GM12878 (cell line): Measurements from ENCODE around the gene SPATA2. TPM values are rescaled to one million over a fixed set of nuclear protein-coding genes. Genes with fewer than 3 reads are reported as not detected.

ENCODE experiments used
- ATAC-seq: fragments of 200-7000 bp; cut with Tn5 transposase; 3 replicates; pipeline ENCODE4 v1.9.1; 2020; ENCODE audit warnings: mild to moderate bottlenecking, moderate library complexity
- BruUV-seq: library from RNA; stranded (reverse); fragments of 400-500 nt; replicated peaks from 2 replicates; lab custom pipeline; 2021; lab: Mats Ljungman, UMichigan
- CTCF ChIA-PET: fragments of 300-600 bp; sonication (Branson Sonifier 250); formaldehyde crosslinking; extraction: SDS; loops from one replicate; lab custom pipeline; 2021; ENCODE audit warnings: inconsistent platforms; lab: Yijun Ruan, JAX
- POLR2A ChIA-PET: fragments of 350-600 bp; formaldehyde crosslinking; extraction: SDS; loops from one replicate; lab custom pipeline; 2021; ENCODE audit warnings: inconsistent platforms; lab: Charles Lee
- RAD21 ChIA-PET: fragments of 300-600 bp; sonication (Branson Sonifier 250); formaldehyde crosslinking; loops from one replicate; lab custom pipeline; 2023; ENCODE audit warnings: antibody characterized with exemption; ENCODE audit not compliant: unreplicated experiment; lab: Charles Lee
- SMC1A ChIA-PET: fragments of 300-600 bp; sonication (Branson Sonifier 250); formaldehyde crosslinking; loops from one replicate; lab custom pipeline; 2023; ENCODE audit not compliant: unreplicated experiment, uncharacterized antibody; lab: Charles Lee
- DNase-seq: peaks from one replicate; pipeline ENCODE4 v3.0.0-alpha.2; 2011; ENCODE audit warnings: low read depth, low spot score
- FAIRE-seq: peaks from 3 replicates; lab custom pipeline; 2011; peaks lifted over from hg19 to GRCh38; lab: Jason Lieb, UNC
- H2AFZ ChIP-seq: 2 replicates; pipeline ENCODE4 v1.6.0; 2011; ENCODE audit warnings: low read depth, low read length, control low read depth; ENCODE audit not compliant: control insufficient read depth
- H3K27ac ChIP-seq: 2 replicates; pipeline ENCODE4 v1.5.1; 2011; ENCODE audit warnings: control low read depth; ENCODE audit not compliant: control insufficient read depth, insufficient read depth
- H3K27me3 ChIP-seq, 2 experiments: replicated peaks in 1 of 2; 2 replicates each; pipeline versions ENCODE4 v1.6.0 to v1.6.1; 2011; ENCODE audit warnings: low read length in 1 of 2; ENCODE audit not compliant: control insufficient read depth in 2 of 2, insufficient read depth in 2 of 2
- H3K36me3 ChIP-seq, 2 experiments: 2 replicates each; pipeline ENCODE4 v1.5.1; 2011; ENCODE audit warnings: low read length in 1 of 2; ENCODE audit not compliant: control insufficient read depth in 2 of 2, insufficient read depth in 2 of 2
- H3K4me1 ChIP-seq: 2 replicates; pipeline ENCODE4 v1.6.1; 2011; ENCODE audit warnings: mild to moderate bottlenecking, low read length, moderate library complexity, mixed read lengths; ENCODE audit not compliant: control insufficient read depth, insufficient read depth
- H3K4me2 ChIP-seq: 2 replicates; pipeline ENCODE4 v1.6.0; 2011; ENCODE audit warnings: control low read depth; ENCODE audit not compliant: control insufficient read depth, insufficient read depth
- H3K4me3 ChIP-seq: fragments of 200-600 bp; sonication (generic); 2 replicates; pipeline ENCODE4 v1.5.1; 2016
- H3K79me2 ChIP-seq: 2 replicates; pipeline ENCODE4 v1.6.0; 2011; ENCODE audit warnings: low read length; ENCODE audit not compliant: control insufficient read depth, insufficient read depth
- H3K9ac ChIP-seq: 2 replicates; pipeline ENCODE4 v1.8.0; 2011; ENCODE audit warnings: low read length, control low read depth, mixed read lengths; ENCODE audit not compliant: control insufficient read depth, insufficient read depth
- H3K9me3 ChIP-seq: replicated peaks from 3 replicates; pipeline ENCODE4 v1.5.1; 2011; ENCODE audit warnings: mild to moderate bottlenecking, low read length; ENCODE audit not compliant: control insufficient read depth, insufficient read depth
- H4K20me1 ChIP-seq: 2 replicates; pipeline ENCODE4 v1.6.0; 2011; ENCODE audit not compliant: control insufficient read depth, insufficient read depth
- BCL3 ChIP-seq: IDR thresholded peaks from 2 replicates; pipeline ENCODE4 v1.6.1; 2011; ENCODE audit warnings: borderline replicate concordance, low read depth, mild to moderate bottlenecking, moderate library complexity, low read length; ENCODE audit not compliant: insufficient read depth, poor library complexity, severe bottlenecking
- NFYA ChIP-seq: IDR thresholded peaks from 2 replicates; pipeline ENCODE4 v1.6.1; 2011; ENCODE audit warnings: low read depth, mild to moderate bottlenecking, low read length, improper control_type of control experiment, borderline replicate concordance
- SIN3A ChIP-seq: IDR thresholded peaks from 2 replicates; pipeline ENCODE4 v1.6.1; 2012; ENCODE audit warnings: low read depth, low read length, improper control_type of control experiment
- SP1 ChIP-seq: IDR thresholded peaks from one replicate; pipeline ENCODE4 v1.6.1; 2011; ENCODE audit warnings: low read depth, low read length
- WGBS: methylation state at CpG from one replicate; pipeline ENCODE4 v1.1.6; 2016; ENCODE audit warnings: low lambda C conversion rate; ENCODE audit not compliant: insufficient replicate concordance, insufficient coverage; ENCODE audit errors: missing lambda C conversion rate; 5-methylcytosine and 5-hydroxymethylcytosine counted together
- in situ Hi-C: fragments of 300-500 bp; cut with MboI; formaldehyde crosslinking; loops from 9 replicates; pipeline ENCODE4 v1.14.3; 2018; ENCODE audit warnings: mixed read lengths
- intact Hi-C: fragments of 100-400 bp; cut with micrococcal nuclease; formaldehyde crosslinking; loops from one replicate; pipeline ENCODE4 v1.14.2; 2022; ENCODE audit not compliant: unreplicated experiment
- polyA plus RNA-seq, 11 experiments: library from polyadenylated mRNA; depleted of rRNA in 4 of 11; unstranded in 6 of 11; stranded (reverse) in 5 of 11; fragments of >200 nt; fragmentation: Nextera tagmentation in 4 of 11; fragmentation: Illumina TruSeq in 1 of 11; extraction: Ambion mirVana in 4 of 11; extraction: Trizol in 1 of 11; gene quantifications; 1 replicate in 1 of 11; 2 replicates in 10 of 11; pipeline versions ENCODE4 v1.2.1 to v1.2.3, GENCODE V29; 2011 to 2016; ENCODE audit warnings: inconsistent platforms in 2 of 11, missing spikeins in 2 of 11, low read depth in 1 of 11
- total RNA-seq, 4 experiments: library from RNA; depleted of rRNA in 3 of 4; stranded (reverse); fragments of >200 nt in 3 of 4; fragmentation: Illumina TruSeq in 1 of 4; extraction: Trizol in 1 of 4; gene quantifications; 2 replicates each; pipeline versions ENCODE4 v1.2.1 to v1.2.3, GENCODE V29; 2013 to 2021
- TF ChIP-seq, protein P1 (sequence below): IDR thresholded peaks from 2 replicates; pipeline ENCODE4 v1.6.1; 2011; ENCODE audit warnings: low read depth, low read length, improper control_type of control experiment, borderline replicate concordance

The SPATA2 gene
- total and polyA plus RNA-seq, 10 of the 15 experiments (the other 5 are each of a cell fraction or from before 2014, with no cell fraction given), result 0.93 to 11.7 (median 5.6) TPM

GRCh38 chr20:49874696-49875095 is 40.6 kb downstream of the SPATA2 start:
- Histone ChIP-seq H3K36me3 (peaks cover 0 to 2% of the 10 kb centered on the region in 2 experiments; a peak in 2 of 4 replicates), H3K27me3 (no peaks in the 10 kb centered on the region), H3K27ac (no peak overlapping the region), H3K9me3 (no peaks in the 10 kb centered on the region), H2AFZ (no peak overlapping the region), H4K20me1 (no peaks in the 10 kb centered on the region), H3K4me2 (no peak overlapping the region), H3K4me1 (no peaks in the 10 kb centered on the region), H3K79me2 (no peaks in the 10 kb centered on the region), H3K9ac (no peak overlapping the region), H3K4me3 (no peak overlapping the region)
- RAD21 ChIA-PET, result interaction anchor here (0.7 kb wide), 1 partner anchor 20 kb away, joined by 3 read pairs; no protein-coding TSS in a partner anchor
- POLR2A ChIA-PET, result interaction anchor here (0.6 kb wide), 1 partner anchor 18 kb away, joined by 9 read pairs; no protein-coding TSS in a partner anchor
- 83% methylated on average over 6 of the region's 6 CpGs for WGBS
- DNase-seq (no peak), ATAC-seq (no peak), FAIRE-seq (no peak)
- in situ Hi-C loops, result loop anchor here (25.0 kb wide), 1 partner anchor 537 kb away; no protein-coding TSS in a partner anchor
- no TSS peak for BruUV-seq
- intact Hi-C loops, result no loop called here
- TF ChIP-seq, protein P1, sequence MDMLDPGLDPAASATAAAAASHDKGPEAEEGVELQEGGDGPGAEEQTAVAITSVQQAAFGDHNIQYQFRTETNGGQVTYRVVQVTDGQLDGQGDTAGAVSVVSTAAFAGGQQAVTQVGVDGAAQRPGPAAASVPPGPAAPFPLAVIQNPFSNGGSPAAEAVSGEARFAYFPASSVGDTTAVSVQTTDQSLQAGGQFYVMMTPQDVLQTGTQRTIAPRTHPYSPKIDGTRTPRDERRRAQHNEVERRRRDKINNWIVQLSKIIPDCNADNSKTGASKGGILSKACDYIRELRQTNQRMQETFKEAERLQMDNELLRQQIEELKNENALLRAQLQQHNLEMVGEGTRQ, result no peak
- no peak for TF ChIP-seq NFYA
- no peak for TF ChIP-seq SP1
- TF ChIP-seq SIN3A, result no peak
- no peak for TF ChIP-seq BCL3
- CTCF ChIA-PET, result interaction anchor here (1.0 to 1.3 kb wide), 2 partner anchors 10 to 264 kb away, joined by 3 to 4 read pairs; no protein-coding TSS in a partner anchor
- SMC1A ChIA-PET, result no interaction called here
